ENCODE results near the gene BOD1. TPM values are rescaled to one million over a fixed set of nuclear protein-coding genes. Genes with fewer than 3 reads are reported as not detected.

BOD1 gene
- total RNA-seq, 2 donors from 2014 or later: 30.2 to 44.7 TPM

GRCh38 chr5:173629628-173630027, 13.2 kb upstream of the BOD1 start:
- H3K27ac ChIP-seq: no peak overlapping the region
- no peak for TF ChIP-seq CTCF (IDR thresholded peaks at IDR 0.05)
- H3K36me3 ChIP-seq: no peaks in the 10 kb centered on the region
- no peaks in the 10 kb centered on the region for H3K9me3 ChIP-seq
- H3K27me3 ChIP-seq (replicated peaks; ENCODE audit: insufficient read depth): no peaks in the 10 kb centered on the region
- H3K4me1 ChIP-seq (ENCODE audit: control insufficient read depth in 1 of 2, low read depth in 2 of 2): peaks cover 0 to 4% of the 10 kb centered on the region in 2 donors
- ATAC-seq (ENCODE audit: insufficient number of reproducible peaks, low FRiP score, low read depth): no peak
- DNase-seq (ENCODE audit: low spot score): no peak
- H3K4me3 ChIP-seq: no peak overlapping the region

- ATAC-seq (ENCODE audit: insufficient number of reproducible peaks, low FRiP score, low read depth) (no peak), DNase-seq (ENCODE audit: low spot score) (no peak)
- no peak overlapping the region for H3K27ac ChIP-seq
- H3K9me3 ChIP-seq: no peaks in the 10 kb centered on the region
- no peaks in the 10 kb centered on the region for H3K27me3 ChIP-seq (replicated peaks; ENCODE audit: insufficient read depth)
- H3K36me3 ChIP-seq: no peaks in the 10 kb centered on the region
- TF ChIP-seq CTCF (IDR thresholded peaks at IDR 0.05): no peak
- H3K4me3 ChIP-seq: no peak overlapping the region
- H3K4me1 ChIP-seq (ENCODE audit: control insufficient read depth in 1 of 2, low read depth in 2 of 2): peaks cover 0 to 4% of the 10 kb centered on the region in 2 donors
Measured at GRCh38 chr5:173628501-173628900, 12.1 kb upstream of the BOD1 start.

GRCh38 chr5:173627860-173628392, 11.5 kb upstream of the BOD1 start:
- TF ChIP-seq CTCF (IDR thresholded peaks at IDR 0.05): no peak
- ATAC-seq (ENCODE audit: insufficient number of reproducible peaks, low FRiP score, low read depth) (no peak), DNase-seq (ENCODE audit: low spot score) (no peak)
- no peaks in the 10 kb centered on the region for H3K9me3 ChIP-seq
- no peak overlapping the region for H3K27ac ChIP-seq
- no peak overlapping the region for H3K4me3 ChIP-seq
- H3K27me3 ChIP-seq (replicated peaks; ENCODE audit: insufficient read depth): no peaks in the 10 kb centered on the region
- no peaks in the 10 kb centered on the region for H3K36me3 ChIP-seq
- peaks cover 0 to 4% of the 10 kb centered on the region in 2 donors for H3K4me1 ChIP-seq (ENCODE audit: control insufficient read depth in 1 of 2, low read depth in 2 of 2)

GRCh38 chr5:173627271-173627670, 10.8 kb upstream of the BOD1 start:
- H3K27me3 ChIP-seq (replicated peaks; ENCODE audit: insufficient read depth): no peaks in the 10 kb centered on the region
- no peak for ATAC-seq (ENCODE audit: insufficient number of reproducible peaks, low FRiP score, low read depth)
- H3K4me3 ChIP-seq: no peak overlapping the region
- TF ChIP-seq CTCF (IDR thresholded peaks at IDR 0.05): no peak
- H3K36me3 ChIP-seq: no peaks in the 10 kb centered on the region
- H3K4me1 ChIP-seq (ENCODE audit: control insufficient read depth in 1 of 2, low read depth in 2 of 2): peaks cover 0 to 4% of the 10 kb centered on the region in 2 donors
- H3K27ac ChIP-seq: no peak overlapping the region
- DNase-seq (ENCODE audit: low spot score): no peak
- H3K9me3 ChIP-seq: no peaks in the 10 kb centered on the region

- no peak overlapping the region for H3K4me3 ChIP-seq
- TF ChIP-seq CTCF (IDR thresholded peaks at IDR 0.05): no peak
- H3K36me3 ChIP-seq: no peaks in the 10 kb centered on the region
- DNase-seq (ENCODE audit: low spot score) (no peak), ATAC-seq (ENCODE audit: insufficient number of reproducible peaks, low FRiP score, low read depth) (no peak)
- no peaks in the 10 kb centered on the region for H3K27me3 ChIP-seq (replicated peaks; ENCODE audit: insufficient read depth)
- peaks cover 0 to 4% of the 10 kb centered on the region in 2 donors for H3K4me1 ChIP-seq (ENCODE audit: control insufficient read depth in 1 of 2, low read depth in 2 of 2)
- no peaks in the 10 kb centered on the region for H3K9me3 ChIP-seq
- no peak overlapping the region for H3K27ac ChIP-seq
Measured at GRCh38 chr5:173626505-173626820, 10.0 kb upstream of the BOD1 start.

Data from thoracic aorta (tissue), 2 donors.